HL-60 (cell line): Measurements from ENCODE around the gene THRB.

Source experiments
- CTCF ChIP-seq: IDR thresholded peaks from one replicate; pipeline ENCODE4 v1.5.1; 2011; ENCODE audit warnings: low read length, control low read depth, inconsistent platforms; ENCODE audit not compliant: insufficient read depth
- GABPA ChIP-seq: IDR thresholded peaks from 2 replicates; pipeline ENCODE4 v1.6.1; 2012; ENCODE audit warnings: low read depth
- POLR2AphosphoS5 ChIP-seq: IDR thresholded peaks from 2 replicates; pipeline ENCODE4 v1.6.1; 2012; ENCODE audit warnings: low read depth
- REST ChIP-seq: IDR thresholded peaks from 2 replicates; pipeline ENCODE4 v1.6.1; 2012; ENCODE audit warnings: low read depth; ENCODE audit not compliant: insufficient replicate concordance
- SPI1 ChIP-seq: IDR thresholded peaks from 2 replicates; pipeline ENCODE4 v1.6.1; 2012; ENCODE audit warnings: low read depth, mild to moderate bottlenecking, borderline replicate concordance

- TF ChIP-seq CTCF (no peak), GABPA (no peak), SPI1 (no peak), POLR2AphosphoS5 (no peak), REST (no peak)
Observed at GRCh38 chr3:24513463-24513862, 18.8 kb upstream of the THRB start.
